Adrenal gland (tissue), 12 donors: ENCODE results near the gene MAPT. TPM values are rescaled to one million over a fixed set of nuclear protein-coding genes. Genes with fewer than 3 reads are reported as not detected.

Experiments
- DNase-seq, 7 donors: peaks; one replicate each; pipeline ENCODE4 v3.0.0-alpha.2; 2019 to 2020
- H3K27ac ChIP-seq, 5 donors: fragments of 200-600 bp; sonication (generic) in 4 of 5; 1 replicate in 3 of 5; 2 replicates in 2 of 5; pipeline versions ENCODE4 v1.5.1 to v1.8.0; 2016 to 2020; ENCODE audit warnings: mild to moderate bottlenecking in 1 of 5
- H3K27me3 ChIP-seq: fragments of 200-600 bp; 2 replicates; pipeline ENCODE4 v1.8.0; 2021
- H3K36me3 ChIP-seq, 2 donors: fragments of 200-600 bp; replicated peaks in 1 of 2; 1 replicate in 1 of 2; 2 replicates in 1 of 2; pipeline versions ENCODE4 v1.5.1 to v1.8.0; 2018 to 2022
- H3K4me1 ChIP-seq, 2 donors: fragments of 200-600 bp; replicated peaks in 1 of 2; 1 replicate in 1 of 2; 2 replicates in 1 of 2; pipeline versions ENCODE4 v1.5.1 to v1.8.0; 2018 to 2021
- H3K4me3 ChIP-seq, 4 donors: fragments of 200-600 bp; sonication (generic) in 3 of 4; one replicate each; pipeline ENCODE4 v1.5.1; 2016 to 2018
- H3K9me3 ChIP-seq, 3 donors: fragments of 200-600 bp; sonication (generic) in 1 of 3; replicated peaks in 1 of 3; 1 replicate in 2 of 3; 2 replicates in 1 of 3; pipeline versions ENCODE4 v1.5.1 to v1.8.0; 2016 to 2021
- POLR2A ChIP-seq, 2 donors: fragments of 450-650 bp; IDR thresholded peaks; one replicate each; pipeline ENCODE4 v1.6.1; 2017; ENCODE audit warnings: antibody characterized with exemption in 2 of 2, mild to moderate bottlenecking in 2 of 2, moderate library complexity in 1 of 2
- WGBS, 4 donors: extraction: QIAGEN DNeasy Blood & Tissue Kit in 2 of 4; methylation state at CpG; one replicate each; pipeline versions ENCODE4 v1.1.5 to v1.1.7; 2013 to 2017; 5-methylcytosine and 5-hydroxymethylcytosine counted together
- intact Hi-C, 2 donors: fragments of 100-400 bp; cut with DNase I; formaldehyde crosslinking; loops; one replicate each; pipeline versions ENCODE4 v1.14.1 to v1.15.0; 2022 to 2023
- polyA plus RNA-seq, 3 donors: library from polyadenylated mRNA; stranded (reverse); fragments of 200-250 nt in 2 of 3; fragments of 350-450 nt in 1 of 3; fragmentation: Illumina TruSeq in 1 of 3; extraction: RNeasy Lipid Tissue Mini Kit (QIAGEN cat#74804) in 1 of 3; gene quantifications; one replicate each; pipeline ENCODE4 v1.2.3, GENCODE V29; 2013 to 2014
- total RNA-seq, 9 donors: library from RNA; depleted of rRNA in 4 of 9; stranded (reverse); fragments of >200 nt in 4 of 9; fragments of 120-200 nt in 1 of 9; fragmentation: NEBNext Ultra II Directional in 1 of 9; extraction: Animal tissue kit (Norgen Biotek cat#: 25700) in 1 of 9; gene quantifications; one replicate each; pipeline versions ENCODE4 v1.1.0 to v1.2.4, GENCODE V29; 2013 to 2023
- TF ChIP-seq, protein P1 (sequence below), 6 experiments: fragments of 450-650 bp in 4 of 6; fragments of 200-600 bp in 2 of 6; sonication (generic) in 1 of 6; IDR thresholded peaks; 1 replicate in 5 of 6; 2 replicates in 1 of 6; pipeline versions ENCODE4 v1.5.1 to v1.8.0; 2016 to 2021; ENCODE audit warnings: antibody characterized with exemption in 6 of 6, mild to moderate bottlenecking in 2 of 6, moderate library complexity in 1 of 6
- donor health status: healthy with polysubstance abuse.
- donor health status: Bipolar disorder and iron deficiency.
- donor health status: DM: yes; HTN: yes; CAD: no.
- donor health status: DM: no; HTN: no; CAD: no.
- donor health status: DM: no; HTN: no; CAD: no.
- donor health status: DM: yes; HTN: yes; CAD: no.

MAPT gene
- total and polyA plus RNA-seq, 12 donors, result 0.72 to 17.6 (median 3.3) TPM

DNA sequence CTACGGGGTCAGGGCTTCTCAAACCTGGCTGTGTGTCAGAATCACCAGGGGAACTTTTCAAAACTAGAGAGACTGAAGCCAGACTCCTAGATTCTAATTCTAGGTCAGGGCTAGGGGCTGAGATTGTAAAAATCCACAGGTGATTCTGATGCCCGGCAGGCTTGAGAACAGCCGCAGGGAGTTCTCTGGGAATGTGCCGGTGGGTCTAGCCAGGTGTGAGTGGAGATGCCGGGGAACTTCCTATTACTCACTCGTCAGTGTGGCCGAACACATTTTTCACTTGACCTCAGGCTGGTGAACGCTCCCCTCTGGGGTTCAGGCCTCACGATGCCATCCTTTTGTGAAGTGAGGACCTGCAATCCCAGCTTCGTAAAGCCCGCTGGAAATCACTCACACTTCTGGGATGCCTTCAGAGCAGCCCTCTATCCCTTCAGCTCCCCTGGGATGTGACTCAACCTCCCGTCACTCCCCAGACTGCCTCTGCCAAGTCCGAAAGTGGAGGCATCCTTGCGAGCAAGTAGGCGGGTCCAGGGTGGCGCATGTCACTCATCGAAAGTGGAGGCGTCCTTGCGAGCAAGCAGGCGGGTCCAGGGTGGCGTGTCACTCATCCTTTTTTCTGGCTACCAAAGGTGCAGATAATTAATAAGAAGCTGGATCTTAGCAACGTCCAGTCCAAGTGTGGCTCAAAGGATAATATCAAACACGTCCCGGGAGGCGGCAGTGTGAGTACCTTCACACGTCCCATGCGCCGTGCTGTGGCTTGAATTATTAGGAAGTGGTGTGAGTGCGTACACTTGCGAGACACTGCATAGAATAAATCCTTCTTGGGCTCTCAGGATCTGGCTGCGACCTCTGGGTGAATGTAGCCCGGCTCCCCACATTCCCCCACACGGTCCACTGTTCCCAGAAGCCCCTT lies 115.6 kb downstream of the MAPT start:
- Histone ChIP-seq H3K9me3 (no peaks in the 10 kb centered on the region), H3K36me3 (no peaks in the 10 kb centered on the region), H3K4me3 (no peak overlapping the region), H3K27me3 (no peaks in the 10 kb centered on the region), H3K27ac (no peak overlapping the region), H3K4me1 (no peaks in the 10 kb centered on the region)
- 58 to 80% (median 75%) methylated on average over 25 to 33 of the region's 33 CpGs for WGBS, 4 donors
- intact Hi-C loops, result no loop called here
- DNase-seq, result peak in 3 of 7 donors; percentile 70 to 79 (median 73)
- no peak for TF ChIP-seq POLR2A (IDR thresholded peaks at IDR 0.05)
- TF ChIP-seq, protein P1, sequence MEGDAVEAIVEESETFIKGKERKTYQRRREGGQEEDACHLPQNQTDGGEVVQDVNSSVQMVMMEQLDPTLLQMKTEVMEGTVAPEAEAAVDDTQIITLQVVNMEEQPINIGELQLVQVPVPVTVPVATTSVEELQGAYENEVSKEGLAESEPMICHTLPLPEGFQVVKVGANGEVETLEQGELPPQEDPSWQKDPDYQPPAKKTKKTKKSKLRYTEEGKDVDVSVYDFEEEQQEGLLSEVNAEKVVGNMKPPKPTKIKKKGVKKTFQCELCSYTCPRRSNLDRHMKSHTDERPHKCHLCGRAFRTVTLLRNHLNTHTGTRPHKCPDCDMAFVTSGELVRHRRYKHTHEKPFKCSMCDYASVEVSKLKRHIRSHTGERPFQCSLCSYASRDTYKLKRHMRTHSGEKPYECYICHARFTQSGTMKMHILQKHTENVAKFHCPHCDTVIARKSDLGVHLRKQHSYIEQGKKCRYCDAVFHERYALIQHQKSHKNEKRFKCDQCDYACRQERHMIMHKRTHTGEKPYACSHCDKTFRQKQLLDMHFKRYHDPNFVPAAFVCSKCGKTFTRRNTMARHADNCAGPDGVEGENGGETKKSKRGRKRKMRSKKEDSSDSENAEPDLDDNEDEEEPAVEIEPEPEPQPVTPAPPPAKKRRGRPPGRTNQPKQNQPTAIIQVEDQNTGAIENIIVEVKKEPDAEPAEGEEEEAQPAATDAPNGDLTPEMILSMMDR (IDR thresholded peaks at IDR 0.05), result no peak

DNA sequence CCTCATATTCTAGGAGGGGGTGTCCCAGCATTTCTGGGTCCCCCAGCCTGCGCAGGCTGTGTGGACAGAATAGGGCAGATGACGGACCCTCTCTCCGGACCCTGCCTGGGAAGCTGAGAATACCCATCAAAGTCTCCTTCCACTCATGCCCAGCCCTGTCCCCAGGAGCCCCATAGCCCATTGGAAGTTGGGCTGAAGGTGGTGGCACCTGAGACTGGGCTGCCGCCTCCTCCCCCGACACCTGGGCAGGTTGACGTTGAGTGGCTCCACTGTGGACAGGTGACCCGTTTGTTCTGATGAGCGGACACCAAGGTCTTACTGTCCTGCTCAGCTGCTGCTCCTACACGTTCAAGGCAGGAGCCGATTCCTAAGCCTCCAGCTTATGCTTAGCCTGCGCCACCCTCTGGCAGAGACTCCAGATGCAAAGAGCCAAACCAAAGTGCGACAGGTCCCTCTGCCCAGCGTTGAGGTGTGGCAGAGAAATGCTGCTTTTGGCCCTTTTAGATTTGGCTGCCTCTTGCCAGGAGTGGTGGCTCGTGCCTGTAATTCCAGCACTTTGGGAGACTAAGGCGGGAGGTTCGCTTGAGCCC lies 116.3 kb downstream of the MAPT start:
- no peak for DNase-seq

DNA sequence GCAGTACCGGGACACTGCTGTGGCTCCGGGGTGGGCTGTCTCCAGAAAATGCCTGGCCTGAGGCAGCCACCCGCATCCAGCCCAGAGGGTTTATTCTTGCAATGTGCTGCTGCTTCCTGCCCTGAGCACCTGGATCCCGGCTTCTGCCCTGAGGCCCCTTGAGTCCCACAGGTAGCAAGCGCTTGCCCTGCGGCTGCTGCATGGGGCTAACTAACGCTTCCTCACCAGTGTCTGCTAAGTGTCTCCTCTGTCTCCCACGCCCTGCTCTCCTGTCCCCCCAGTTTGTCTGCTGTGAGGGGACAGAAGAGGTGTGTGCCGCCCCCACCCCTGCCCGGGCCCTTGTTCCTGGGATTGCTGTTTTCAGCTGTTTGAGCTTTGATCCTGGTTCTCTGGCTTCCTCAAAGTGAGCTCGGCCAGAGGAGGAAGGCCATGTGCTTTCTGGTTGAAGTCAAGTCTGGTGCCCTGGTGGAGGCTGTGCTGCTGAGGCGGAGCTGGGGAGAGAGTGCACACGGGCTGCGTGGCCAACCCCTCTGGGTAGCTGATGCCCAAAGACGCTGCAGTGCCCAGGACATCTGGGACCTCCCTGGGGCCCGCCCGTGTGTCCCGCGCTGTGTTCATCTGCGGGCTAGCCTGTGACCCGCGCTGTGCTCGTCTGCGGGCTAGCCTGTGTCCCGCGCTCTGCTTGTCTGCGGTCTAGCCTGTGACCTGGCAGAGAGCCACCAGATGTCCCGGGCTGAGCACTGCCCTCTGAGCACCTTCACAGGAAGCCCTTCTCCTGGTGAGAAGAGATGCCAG lies 117.6 kb downstream of the MAPT start:
- TF ChIP-seq, protein P1 (IDR thresholded peaks at IDR 0.05), result no peak
- no peak for TF ChIP-seq POLR2A (IDR thresholded peaks at IDR 0.05)
- H3K27ac ChIP-seq, result no peak overlapping the region
- WGBS, 4 donors, result 81 to 90% (median 89%) methylated on average over 7 to 28 of the region's 28 CpGs
- DNase-seq, result no peak
- no peaks in the 10 kb centered on the region for H3K36me3 ChIP-seq
- intact Hi-C loops, result no loop called here
- H3K27me3 ChIP-seq, result no peaks in the 10 kb centered on the region
- no peak overlapping the region for H3K4me3 ChIP-seq
- H3K9me3 ChIP-seq, result no peaks in the 10 kb centered on the region
- H3K4me1 ChIP-seq, result no peaks in the 10 kb centered on the region

More for the DNA sequence above, 116.3 kb downstream of the MAPT start:
- no peak for TF ChIP-seq POLR2A (IDR thresholded peaks at IDR 0.05)
- TF ChIP-seq, protein P1 (IDR thresholded peaks at IDR 0.05), result no peak
- H3K27me3 ChIP-seq, result no peaks in the 10 kb centered on the region
- WGBS, 4 donors, result 81 to 92% (median 82%) methylated on average over 8 to 16 of the region's 16 CpGs; no CpG with 5 or more reads in 1 of the 4 donors
- no peaks in the 10 kb centered on the region for H3K9me3 ChIP-seq
- H3K27ac ChIP-seq, result no peak overlapping the region
- intact Hi-C loops, result no loop called here
- no peaks in the 10 kb centered on the region for H3K4me1 ChIP-seq
- H3K36me3 ChIP-seq, result no peaks in the 10 kb centered on the region
- no peak overlapping the region for H3K4me3 ChIP-seq
